Kidney (tissue), 14 donors: Measurements from ENCODE around the gene FAM110C. TPM values are rescaled to one million over a fixed set of nuclear protein-coding genes. Genes with fewer than 3 reads are reported as not detected.

ENCODE experiments used
- DNase-seq, 5 donors: peaks; one replicate each; pipeline ENCODE4 v3.0.0-alpha.2; 2013 to 2020
- FAIRE-seq: peaks from 2 replicates; lab custom pipeline; 2012; peaks lifted over from hg19 to GRCh38; lab: Jason Lieb, UNC
- H3K27ac ChIP-seq, 2 donors: one replicate each; pipeline ENCODE4 v1.7.0; 2013; ENCODE audit warnings: low read depth in 2 of 2, low read length in 2 of 2, inconsistent platforms in 1 of 2
- H3K27me3 ChIP-seq: one replicate; pipeline ENCODE4 v1.7.1; 2013; ENCODE audit warnings: low read length, inconsistent platforms; ENCODE audit not compliant: control insufficient read depth, insufficient read depth
- H3K36me3 ChIP-seq, 3 donors: one replicate each; pipeline versions ENCODE4 v1.7.0 to v1.7.1; 2013; ENCODE audit warnings: low read length in 3 of 3, control low read depth in 1 of 3, inconsistent platforms in 1 of 3; ENCODE audit not compliant: insufficient read depth in 3 of 3, control insufficient read depth in 2 of 3
- H3K4me1 ChIP-seq, 3 donors: one replicate each; pipeline versions ENCODE4 v1.7.0 to v1.7.1; 2013; ENCODE audit warnings: low read length in 3 of 3, inconsistent platforms in 1 of 3, low read depth in 1 of 3; ENCODE audit not compliant: control insufficient read depth in 2 of 3, insufficient read depth in 2 of 3
- H3K4me3 ChIP-seq, 3 donors: one replicate each; pipeline versions ENCODE4 v1.7.0 to v1.8.1; 2013; ENCODE audit warnings: low read length in 3 of 3, control low read depth in 1 of 3, inconsistent platforms in 1 of 3
- H3K9ac ChIP-seq, 3 donors: one replicate each; pipeline versions ENCODE4 v1.7.0 to v1.7.1; 2013; ENCODE audit warnings: low read length in 3 of 3, control low read depth in 1 of 3, inconsistent platforms in 1 of 3
- H3K9me3 ChIP-seq, 3 donors: one replicate each; pipeline versions ENCODE4 v1.7.0 to v1.7.1; 2013; ENCODE audit warnings: low read length in 3 of 3, control low read depth in 1 of 3, inconsistent platforms in 1 of 3; ENCODE audit not compliant: control insufficient read depth in 2 of 3, insufficient read depth in 1 of 3
- intact Hi-C: fragments of 100-400 bp; cut with DNase I; formaldehyde crosslinking; loops from one replicate; pipeline ENCODE4 v1.11.1; 2022
- polyA plus RNA-seq: library from polyadenylated mRNA; stranded (reverse); fragments of 350-450 nt; fragmentation: Illumina TruSeq; extraction: RNeasy Lipid Tissue Mini Kit (QIAGEN cat#74804); gene quantifications from one replicate; pipeline ENCODE4 v1.2.3, GENCODE V29; 2014; ENCODE audit warnings: low read depth, low replicate concordance; ENCODE audit not compliant: insufficient read depth
- total RNA-seq: library from RNA; stranded (reverse); fragmentation: NEBNext Ultra II Directional; extraction: Animal tissue kit (Norgen Biotek cat#: 25700); gene quantifications from one replicate; pipeline ENCODE4 v1.2.1, GENCODE V29; 2021
- TF ChIP-seq, protein P1 (sequence below): IDR thresholded peaks from 3 replicates; pipeline ENCODE4 v1.5.1; 2012; ENCODE audit warnings: mild to moderate bottlenecking, moderate library complexity, borderline replicate concordance; ENCODE audit not compliant: insufficient read depth; ENCODE audit errors: extremely low read depth
- donor health status: control.
- donor health status: control.
- donor health status: control.
- donor health status: control.
- donor health status: control.
- donor health status: DM: yes; HTN: yes; CAD: no.
- donor health status: Normal renal cell carcinoma (clear cell type).

The FAM110C gene
- total and polyA plus RNA-seq, 2 donors from 2014 or later: 8.3 to 48.7 TPM

DNA sequence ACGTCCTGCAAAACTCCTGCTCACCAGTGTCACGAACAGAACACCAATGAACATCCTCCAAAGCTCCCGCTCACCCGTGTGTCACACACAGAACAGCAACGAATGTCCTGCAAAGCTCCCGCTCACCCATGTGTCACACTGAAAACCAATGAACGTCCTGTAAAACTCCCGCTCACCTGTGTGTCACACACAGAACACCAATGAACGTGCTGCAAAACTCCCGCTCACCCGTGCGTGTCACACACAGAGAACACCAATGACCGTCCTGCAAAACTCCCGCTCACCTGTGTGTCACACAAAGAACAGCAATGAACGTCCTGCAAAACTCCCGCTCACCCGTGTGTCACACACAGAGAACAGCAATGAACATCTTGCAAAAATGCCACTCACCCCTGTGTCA is 20.5 kb upstream of the FAM110C start:
- H3K27ac ChIP-seq: no peak overlapping the region
- H3K36me3 ChIP-seq: no peaks in the 10 kb centered on the region
- DNase-seq: no peak
- no peak overlapping the region for H3K4me3 ChIP-seq
- TF ChIP-seq, protein P1, sequence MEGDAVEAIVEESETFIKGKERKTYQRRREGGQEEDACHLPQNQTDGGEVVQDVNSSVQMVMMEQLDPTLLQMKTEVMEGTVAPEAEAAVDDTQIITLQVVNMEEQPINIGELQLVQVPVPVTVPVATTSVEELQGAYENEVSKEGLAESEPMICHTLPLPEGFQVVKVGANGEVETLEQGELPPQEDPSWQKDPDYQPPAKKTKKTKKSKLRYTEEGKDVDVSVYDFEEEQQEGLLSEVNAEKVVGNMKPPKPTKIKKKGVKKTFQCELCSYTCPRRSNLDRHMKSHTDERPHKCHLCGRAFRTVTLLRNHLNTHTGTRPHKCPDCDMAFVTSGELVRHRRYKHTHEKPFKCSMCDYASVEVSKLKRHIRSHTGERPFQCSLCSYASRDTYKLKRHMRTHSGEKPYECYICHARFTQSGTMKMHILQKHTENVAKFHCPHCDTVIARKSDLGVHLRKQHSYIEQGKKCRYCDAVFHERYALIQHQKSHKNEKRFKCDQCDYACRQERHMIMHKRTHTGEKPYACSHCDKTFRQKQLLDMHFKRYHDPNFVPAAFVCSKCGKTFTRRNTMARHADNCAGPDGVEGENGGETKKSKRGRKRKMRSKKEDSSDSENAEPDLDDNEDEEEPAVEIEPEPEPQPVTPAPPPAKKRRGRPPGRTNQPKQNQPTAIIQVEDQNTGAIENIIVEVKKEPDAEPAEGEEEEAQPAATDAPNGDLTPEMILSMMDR: no peak
- H3K9ac ChIP-seq: no peak overlapping the region
- no peaks in the 10 kb centered on the region for H3K27me3 ChIP-seq
- peaks cover 0 to 4% (median 0%) of the 10 kb centered on the region in 3 donors for H3K4me1 ChIP-seq
- H3K9me3 ChIP-seq: no peaks in the 10 kb centered on the region
- intact Hi-C loops: no loop called here
- FAIRE-seq: no peak

DNA sequence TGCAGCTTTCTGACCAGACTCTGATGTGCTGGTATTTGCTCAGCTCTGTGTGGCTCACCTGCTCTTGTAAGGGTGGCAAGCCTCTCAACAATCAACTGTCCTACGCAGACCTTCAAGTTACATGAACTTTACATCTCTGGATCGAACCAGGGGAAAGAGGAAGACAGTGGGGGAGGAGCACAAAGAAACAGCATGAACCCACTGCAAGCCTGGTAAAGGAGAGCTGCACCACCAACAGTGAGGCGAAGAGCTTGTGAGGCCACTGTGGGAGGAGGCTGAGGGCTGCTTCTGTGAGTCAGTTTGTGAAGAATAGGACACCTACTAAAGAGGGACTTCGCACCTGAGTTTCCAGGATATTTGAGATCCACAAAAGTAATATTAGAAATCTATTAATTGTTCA is 18.8 kb upstream of the FAM110C start:
- Histone ChIP-seq H3K4me3 (no peak overlapping the region), H3K27ac (no peak overlapping the region), H3K9ac (no peak overlapping the region), H3K27me3 (no peaks in the 10 kb centered on the region), H3K4me1 (peaks cover 0 to 2% (median 0%) of the 10 kb centered on the region in 3 donors), H3K36me3 (no peaks in the 10 kb centered on the region), H3K9me3 (no peaks in the 10 kb centered on the region)
- intact Hi-C loops: no loop called here
- TF ChIP-seq, protein P1: no peak
- FAIRE-seq (no peak), DNase-seq (no peak)

DNA sequence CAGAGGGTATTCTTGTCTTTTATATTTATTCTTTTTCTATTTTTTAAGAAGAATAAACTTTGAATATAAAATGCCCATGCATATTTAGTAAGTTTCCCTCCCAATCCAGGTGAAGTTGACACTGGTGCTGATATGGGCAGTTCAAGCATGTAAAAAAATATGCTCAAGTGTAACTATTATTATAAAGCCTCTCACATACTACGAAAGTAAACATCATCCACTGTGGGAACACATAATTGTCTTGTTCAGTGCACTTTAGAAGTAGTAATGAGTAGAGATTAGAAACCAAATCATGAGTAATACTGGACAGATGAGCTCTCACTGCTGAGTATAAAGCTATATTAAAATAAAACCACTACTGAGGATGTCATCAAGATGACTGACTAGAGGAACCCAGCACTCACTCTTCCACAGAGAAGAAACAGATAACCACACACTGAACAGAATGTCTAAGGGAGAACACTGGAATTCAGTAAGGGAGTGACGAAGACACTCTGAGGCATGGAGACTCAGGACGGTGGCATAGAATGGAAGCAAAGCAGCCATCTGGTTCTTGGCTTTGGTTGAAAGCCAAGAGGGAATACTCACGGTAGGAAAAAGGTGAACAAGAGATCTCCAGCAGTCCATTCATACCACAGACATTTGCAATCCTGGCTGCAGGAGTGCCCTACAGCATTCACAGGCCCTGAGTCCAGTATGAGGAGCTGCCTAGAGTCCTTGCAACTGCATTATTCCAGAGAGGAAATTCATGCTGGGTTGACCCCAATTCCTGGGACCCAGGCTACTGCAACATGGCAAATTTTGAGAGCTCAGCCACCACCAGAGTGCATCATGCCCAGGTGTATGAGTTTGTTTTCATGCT is 9.5 kb upstream of the FAM110C start:
- TF ChIP-seq, protein P1: no peak
- Histone ChIP-seq H3K27ac (no peak overlapping the region), H3K4me1 (no peaks in the 10 kb centered on the region), H3K27me3 (no peaks in the 10 kb centered on the region), H3K9ac (no peak overlapping the region), H3K4me3 (no peak overlapping the region), H3K9me3 (peaks cover 0 to 18% (median 0%) of the 10 kb centered on the region in 3 donors), H3K36me3 (no peaks in the 10 kb centered on the region)
- intact Hi-C loops: no loop called here
- DNase-seq (no peak), FAIRE-seq (no peak)
